K562 (cell line): Measurements from ENCODE around the gene SLC37A4. TPM values are rescaled to one million over a fixed set of nuclear protein-coding genes. Genes with fewer than 3 reads are reported as not detected.

ENCODE experiments used
- CC2D1A ChIP-seq: fragments of 450-650 bp; IDR thresholded peaks from 2 replicates; pipeline ENCODE4 v1.6.1; 2017; ENCODE audit warnings: mild to moderate bottlenecking
- EHMT2 ChIP-seq: fragments of 450-650 bp; IDR thresholded peaks from 2 replicates; pipeline ENCODE4 v1.6.1; 2018; ENCODE audit warnings: antibody characterized with exemption
- ESRRA ChIP-seq: fragments of 450-650 bp; IDR thresholded peaks from 2 replicates; pipeline ENCODE4 v1.6.1; 2014; ENCODE audit warnings: low read depth, mild to moderate bottlenecking, moderate library complexity, borderline replicate concordance
- FOS ChIP-seq: IDR thresholded peaks from 3 replicates; pipeline ENCODE4 v1.6.1; 2011; ENCODE audit not compliant: insufficient read length; ENCODE audit errors: extremely low read depth
- FOSL1 ChIP-seq: fragments of 200-800 bp; sonication (Bioruptor generic); conservative IDR thresholded peaks from 2 replicates; pipeline ENCODE4 v1.6.1; 2016; ENCODE audit warnings: missing genetic modification characterization, missing compliant biosample characterization
- FOXJ3 ChIP-seq: sonication (generic); formaldehyde crosslinking; IDR thresholded peaks from 2 replicates; pipeline ENCODE4 v1.4.0; 2020; ENCODE audit warnings: mild to moderate bottlenecking, missing genetic modification reagents
- FOXP4 ChIP-seq: sonication (generic); formaldehyde crosslinking; IDR thresholded peaks from 2 replicates; pipeline ENCODE4 v1.8.0; 2022; ENCODE audit warnings: mild to moderate bottlenecking, missing genetic modification reagents, borderline replicate concordance
- HMG20A ChIP-seq: fragments of 450-650 bp; formaldehyde crosslinking; conservative IDR thresholded peaks from 2 replicates; pipeline ENCODE4 v1.4.0; 2020; ENCODE audit warnings: mild to moderate bottlenecking, mixed read lengths
- KLF16 ChIP-seq: IDR thresholded peaks from 2 replicates; pipeline ENCODE4 v1.6.1; 2016; ENCODE audit warnings: antibody characterized with exemption
- L3MBTL2 ChIP-seq: fragments of 450-650 bp; IDR thresholded peaks from 2 replicates; pipeline ENCODE4 v1.6.1; 2016; ENCODE audit warnings: mild to moderate bottlenecking, moderate library complexity
- NCOA4 ChIP-seq: fragments of 450-650 bp; IDR thresholded peaks from 2 replicates; pipeline ENCODE4 v1.6.1; 2018; ENCODE audit warnings: mild to moderate bottlenecking; ENCODE audit not compliant: partially characterized antibody
- PCBP1 ChIP-seq: fragments of 200-400 bp; formaldehyde crosslinking; IDR thresholded peaks from 2 replicates; pipeline ENCODE4 v1.6.1; 2018; ENCODE audit warnings: mild to moderate bottlenecking, low read depth, low read length; ENCODE audit not compliant: poor library complexity, severe bottlenecking
- PML ChIP-seq: IDR thresholded peaks from 2 replicates; pipeline ENCODE4 v1.6.1; 2012; ENCODE audit warnings: low read length, inconsistent platforms
- TAF15 ChIP-seq: fragments of 200-400 bp; formaldehyde crosslinking; IDR thresholded peaks from 2 replicates; pipeline ENCODE4 v1.6.1; 2017; ENCODE audit warnings: mild to moderate bottlenecking, low read depth, low read length, moderate library complexity
- THRA ChIP-seq: fragments of 450-650 bp; IDR thresholded peaks from 2 replicates; pipeline ENCODE4 v1.6.1; 2017; ENCODE audit warnings: mild to moderate bottlenecking, moderate library complexity
- ZBTB11 ChIP-seq, 3 experiments: fragments of 200-800 bp in 1 of 3; fragments of 250-450 bp in 1 of 3; fragments of 450-650 bp in 1 of 3; sonication (Bioruptor Pico) in 1 of 3; sonication (Bioruptor generic) in 1 of 3; formaldehyde crosslinking in 1 of 3; IDR thresholded peaks; 2 replicates each; pipeline versions ENCODE4 v1.6.1 to v1.8.0; 2016 to 2022; ENCODE audit warnings: mild to moderate bottlenecking in 2 of 3, missing genetic modification characterization in 2 of 3, missing compliant biosample characterization in 1 of 3, moderate library complexity in 1 of 3
- ZFPM2 ChIP-seq: fragments of 250-450 bp; sonication (Bioruptor Pico); IDR thresholded peaks from 2 replicates; pipeline ENCODE4 v1.5.1; 2022; ENCODE audit warnings: mild to moderate bottlenecking
- ZNF41 ChIP-seq: fragments of 250-450 bp; sonication (Bioruptor Pico); conservative IDR thresholded peaks from 2 replicates; pipeline ENCODE4 v1.4.0; 2020; ENCODE audit warnings: mild to moderate bottlenecking
- ZNF561 ChIP-seq: fragments of 450-650 bp; formaldehyde crosslinking; conservative IDR thresholded peaks from 2 replicates; pipeline ENCODE4 v1.4.0; 2020; ENCODE audit warnings: mild to moderate bottlenecking, moderate library complexity
- ZNF778 ChIP-seq: fragments of 450-650 bp; formaldehyde crosslinking; IDR thresholded peaks from 2 replicates; pipeline ENCODE4 v1.4.0; 2020; ENCODE audit warnings: mild to moderate bottlenecking, moderate library complexity
- polyA plus RNA-seq, 8 experiments: library from polyadenylated mRNA; depleted of rRNA in 4 of 8; stranded (reverse) in 5 of 8; unstranded in 3 of 8; fragments of >200 nt; fragmentation: Nextera tagmentation in 2 of 8; fragmentation: Illumina TruSeq in 1 of 8; extraction: Ambion mirVana in 2 of 8; extraction: Trizol in 1 of 8; gene quantifications; 2 replicates each; pipeline versions ENCODE4 v1.2.1 to v1.2.3, GENCODE V29; 2011 to 2014; ENCODE audit warnings: inconsistent platforms in 1 of 8, missing spikeins in 1 of 8
- total RNA-seq, 7 experiments: library from RNA; depleted of rRNA in 6 of 7; stranded (reverse); fragments of >200 nt in 6 of 7; fragmentation: Illumina TruSeq in 2 of 7; extraction: Trizol in 2 of 7; gene quantifications; 2 replicates each; pipeline versions ENCODE4 v1.2.1 to v1.2.3, GENCODE V29; 2011 to 2021; ENCODE audit warnings: low replicate concordance in 1 of 7
- TF ChIP-seq, protein P1 (sequence below): IDR thresholded peaks from 2 replicates; pipeline ENCODE4 v1.6.1; 2014; ENCODE audit warnings: antibody characterized with exemption

The SLC37A4 gene
- total and polyA plus RNA-seq, 9 of the 15 experiments (the other 6 are each of a cell fraction or from before 2014, with no cell fraction given), result 24.7 to 73.9 (median 40.7) TPM

DNA sequence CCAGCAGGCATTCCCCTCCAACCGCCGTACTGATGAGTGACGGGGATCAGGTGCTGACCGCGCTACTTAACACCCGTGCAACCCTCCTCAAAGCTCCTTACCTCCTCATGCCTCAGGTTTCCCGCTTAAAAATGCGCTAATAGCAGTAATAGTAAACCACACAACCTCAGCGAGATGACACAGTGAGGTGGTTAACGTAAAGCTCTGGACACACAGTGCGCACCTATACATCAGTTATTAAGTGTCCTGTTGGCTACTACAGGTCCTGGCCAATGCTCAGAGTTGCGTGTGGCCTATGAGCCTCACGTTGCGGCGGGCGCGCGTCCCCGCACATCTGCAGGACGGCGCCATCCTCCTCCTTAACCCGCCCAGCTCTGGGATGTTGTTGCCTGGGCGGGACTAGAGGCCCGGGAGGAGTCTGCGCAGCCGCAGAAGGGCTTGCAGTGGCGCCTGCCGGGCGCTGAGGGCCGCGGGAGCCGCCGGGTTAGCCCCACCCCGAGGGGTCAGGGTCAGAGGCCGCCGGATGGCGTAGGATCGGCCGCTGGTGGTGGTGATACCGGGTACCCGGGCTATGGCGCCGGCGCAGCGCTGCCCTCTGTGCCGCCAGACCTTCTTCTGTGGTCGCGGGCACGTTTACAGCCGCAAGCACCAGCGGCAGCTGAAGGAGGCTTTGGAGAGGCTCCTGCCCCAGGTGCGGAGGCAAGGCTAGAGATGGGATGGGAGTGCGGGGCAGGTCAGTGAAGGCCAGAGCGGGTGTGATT, 32.9 kb downstream of the SLC37A4 start, which contains the start of gene CENATAC (continued):
- no peak for TF ChIP-seq ZNF41 (CRISPR knock-in tag)
- no peak for TF ChIP-seq THRA
- TF ChIP-seq HMG20A (CRISPR knock-in tag), result no peak
- TF ChIP-seq FOXJ3, result no peak
- TF ChIP-seq, protein P1, sequence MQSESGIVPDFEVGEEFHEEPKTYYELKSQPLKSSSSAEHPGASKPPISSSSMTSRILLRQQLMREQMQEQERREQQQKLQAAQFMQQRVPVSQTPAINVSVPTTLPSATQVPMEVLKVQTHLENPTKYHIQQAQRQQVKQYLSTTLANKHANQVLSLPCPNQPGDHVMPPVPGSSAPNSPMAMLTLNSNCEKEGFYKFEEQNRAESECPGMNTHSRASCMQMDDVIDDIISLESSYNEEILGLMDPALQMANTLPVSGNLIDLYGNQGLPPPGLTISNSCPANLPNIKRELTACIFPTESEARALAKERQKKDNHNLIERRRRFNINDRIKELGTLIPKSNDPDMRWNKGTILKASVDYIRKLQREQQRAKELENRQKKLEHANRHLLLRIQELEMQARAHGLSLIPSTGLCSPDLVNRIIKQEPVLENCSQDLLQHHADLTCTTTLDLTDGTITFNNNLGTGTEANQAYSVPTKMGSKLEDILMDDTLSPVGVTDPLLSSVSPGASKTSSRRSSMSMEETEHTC, result no peak
- TF ChIP-seq FOXP4, result no peak
- TF ChIP-seq PML, result peak; percentile 67; the same call in 1 of the 2 replicates
- no peak for TF ChIP-seq EHMT2
- no peak for TF ChIP-seq ZFPM2 (CRISPR knock-in tag)
- TF ChIP-seq FOSL1 (tag), result no peak
- peak; percentile 96 for TF ChIP-seq L3MBTL2
- no peak for TF ChIP-seq FOS
- TF ChIP-seq ZNF561 (CRISPR knock-in tag), result no peak
- TF ChIP-seq KLF16, result no peak
- peak in 1 of 3 experiments; percentile 41; a peak in 1 of 6 replicates for TF ChIP-seq ZBTB11 (CRISPR knock-in tag; IDR thresholded peaks at IDR 0.05)
- no peak for TF ChIP-seq ZNF778 (CRISPR knock-in tag)
- TF ChIP-seq NCOA4, result no peak
- peak; percentile 67 for TF ChIP-seq PCBP1
- no peak for TF ChIP-seq TAF15
- peak; percentile 59; the same call in 1 of the 2 replicates for TF ChIP-seq ESRRA
- no peak for TF ChIP-seq CC2D1A
